ENCODE measurements around the gene BCL2L13.
A peak's percentile ranks its signal among the peaks of the same experiment; 100 is the strongest.

BCL2L13 gene

GRCh38 chr22:17767233-17768065 lies 128.9 kb downstream of the BCL2L13 start:
- DNase-seq, result peak in 1 of 2 experiments; percentile 46

DNA sequence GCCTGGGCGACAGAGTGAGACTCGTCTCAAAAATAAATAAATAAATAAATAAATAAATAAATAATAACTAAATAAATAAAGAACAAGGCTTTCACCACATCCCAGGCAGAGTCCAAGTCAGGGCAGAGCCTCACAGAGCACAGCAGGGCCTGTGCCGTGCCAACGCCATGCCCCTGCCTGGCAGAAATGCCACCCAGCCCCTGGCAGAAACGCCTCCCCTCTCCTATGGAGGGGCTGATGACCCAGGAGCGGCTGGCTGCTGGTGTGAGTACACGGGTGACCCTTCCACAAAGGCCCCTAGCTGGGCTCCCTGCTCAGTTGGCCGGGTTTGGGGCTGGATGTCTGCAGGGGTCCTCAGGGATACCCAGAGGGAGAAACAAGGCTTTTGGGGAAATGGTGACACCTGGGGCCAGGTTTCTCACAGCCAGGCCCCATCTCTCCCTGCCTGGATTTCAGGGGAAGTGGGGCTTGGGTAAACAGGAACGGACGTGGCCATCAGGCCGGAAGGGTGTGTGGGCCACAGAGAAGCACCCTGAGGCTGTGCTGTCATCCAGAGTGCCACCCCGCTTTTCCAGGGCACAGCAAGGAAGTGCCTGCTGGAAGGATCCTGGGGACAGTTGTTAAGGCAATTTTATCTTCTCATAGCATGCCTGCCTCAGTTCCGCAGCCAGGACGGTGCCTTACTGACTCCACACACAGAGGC lies 130.6 kb downstream of the BCL2L13 start:
- DNase-seq, result no peak

DNA sequence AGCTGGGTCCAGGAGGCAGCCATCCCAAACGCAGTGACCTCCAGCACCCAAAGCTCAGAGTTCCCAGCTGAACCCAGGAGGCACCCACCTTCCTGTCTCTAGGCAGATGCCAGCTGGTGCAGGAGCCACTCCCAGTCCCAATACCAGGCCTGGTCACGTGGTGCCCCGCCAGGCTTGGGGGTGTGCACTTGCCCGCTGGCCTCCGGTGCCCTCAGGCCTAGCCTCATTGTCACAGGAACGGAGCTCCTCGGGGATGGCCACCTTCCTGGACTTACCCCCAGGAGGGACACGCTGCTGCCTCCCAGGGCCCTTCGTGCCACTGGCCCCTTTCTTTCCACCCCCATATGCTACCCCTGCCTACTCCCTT lies 131.1 kb downstream of the BCL2L13 start:
- no peak for DNase-seq

DNA sequence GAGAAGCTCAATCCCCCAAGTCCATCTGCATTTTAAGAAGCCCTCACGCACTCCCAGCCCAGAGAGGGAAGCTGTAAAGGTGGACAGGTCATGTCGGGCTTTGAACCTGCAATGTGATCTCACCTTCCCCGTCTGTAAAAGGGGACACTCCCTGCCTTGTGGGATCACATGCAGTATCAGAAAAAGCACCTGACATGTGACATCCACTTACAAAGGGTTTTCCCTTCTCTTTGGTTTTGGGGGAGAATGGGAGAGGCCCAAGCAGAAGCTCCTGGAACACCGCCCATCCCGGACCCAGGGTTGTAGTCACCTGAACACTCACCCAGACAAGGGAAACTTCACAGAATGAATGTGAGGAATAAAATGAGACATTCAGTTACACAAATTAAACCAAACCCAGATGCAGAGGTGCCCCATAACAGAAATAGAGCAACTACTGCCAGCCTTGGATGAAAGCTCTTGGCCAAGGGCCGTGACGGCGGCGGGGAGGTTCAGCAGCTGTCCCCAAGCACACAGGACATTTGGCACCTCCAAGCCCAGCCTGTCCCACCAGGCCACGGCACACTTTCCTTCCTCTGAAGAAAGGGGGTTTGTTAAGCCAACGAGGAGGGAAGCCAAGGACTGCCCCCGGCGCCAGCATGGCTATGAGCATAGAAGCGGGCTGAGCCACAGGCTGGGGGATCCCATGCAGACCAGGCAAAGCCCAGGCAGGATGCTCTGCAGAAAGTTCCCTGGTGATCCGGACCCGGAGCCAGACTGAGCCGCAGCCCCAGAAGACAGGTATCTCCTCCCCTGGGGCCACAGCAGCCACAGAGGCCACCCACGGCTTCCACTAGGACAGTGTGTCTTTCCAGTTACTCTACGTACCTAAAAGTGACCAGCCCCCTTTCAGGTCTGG lies 131.9 kb downstream of the BCL2L13 start:
- DNase-seq, result no peak

GRCh38 chr22:17772249-17772957 lies 133.8 kb downstream of the BCL2L13 start:
- no peak for DNase-seq

DNA sequence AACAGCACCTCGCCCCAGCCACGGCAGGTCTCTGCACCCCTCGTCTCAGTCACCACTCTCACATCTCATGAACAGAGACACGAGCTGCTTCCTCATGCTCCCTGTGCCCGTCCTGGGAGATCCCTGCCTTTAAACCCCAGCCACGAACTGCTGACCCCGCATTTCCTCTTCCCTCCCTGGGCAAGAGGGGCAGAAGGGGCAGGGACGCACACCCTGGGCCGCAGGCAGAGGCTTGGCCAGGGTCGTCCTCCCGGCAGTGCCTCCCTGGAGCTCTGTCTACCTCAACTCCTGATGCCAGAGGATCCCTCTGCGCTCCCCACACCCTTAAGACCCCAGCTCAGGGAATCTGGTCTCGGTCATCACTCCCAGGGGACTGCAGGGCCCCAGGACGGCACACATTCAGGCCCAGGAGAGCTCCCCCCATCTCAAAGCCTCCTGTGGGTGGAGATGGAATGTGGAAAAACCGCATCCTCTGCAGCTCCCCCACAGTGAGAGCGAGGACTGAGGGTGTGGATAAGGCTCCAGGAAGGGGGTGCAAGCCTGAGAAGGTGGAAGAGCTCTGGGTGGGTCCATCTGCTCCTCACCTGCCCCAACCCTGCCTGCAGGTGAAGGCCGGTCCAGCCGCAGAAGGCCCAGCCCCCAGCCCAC lies 134.5 kb downstream of the BCL2L13 start:
- no peak for DNase-seq

GRCh38 chr22:17773606-17774205 lies 135.1 kb downstream of the BCL2L13 start:
- DNase-seq, result peak; percentile 53 to 66

DNA sequence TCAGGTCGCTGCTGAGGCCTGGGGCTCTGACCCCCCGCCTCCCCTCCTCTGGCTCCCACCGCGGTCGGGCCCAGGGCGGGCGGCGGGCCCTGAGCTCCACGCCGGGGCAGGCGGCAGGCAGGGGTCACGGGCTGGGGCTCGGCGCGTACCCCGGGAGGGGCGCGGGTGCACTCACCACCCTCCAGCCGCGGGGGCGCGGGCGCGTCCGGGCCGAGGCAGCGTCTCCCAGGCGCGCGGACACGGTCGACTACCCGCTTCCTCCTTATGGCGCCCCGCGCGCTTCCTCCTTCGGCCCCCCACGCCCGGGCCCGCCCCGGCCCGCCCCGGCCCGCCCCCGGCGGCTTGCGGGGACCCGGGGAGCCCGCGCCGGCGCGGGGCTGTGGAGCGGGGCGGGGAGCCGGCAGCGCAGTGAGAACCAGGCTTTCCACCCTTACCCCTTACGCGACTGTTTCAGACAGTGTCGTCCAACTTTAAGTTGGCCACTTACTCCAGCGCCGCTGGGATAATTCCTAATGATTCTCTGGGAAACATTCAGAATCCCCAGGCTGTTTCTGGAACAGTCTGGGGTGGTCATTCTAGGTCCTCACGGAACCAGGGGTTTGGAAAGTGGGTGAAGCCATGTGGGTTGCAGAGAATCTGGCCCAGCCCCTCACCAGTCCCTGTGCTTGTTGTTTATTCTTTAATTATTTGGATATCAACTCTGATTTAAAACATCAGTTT lies 135.8 kb downstream of the BCL2L13 start, which contains the start of gene BID:
Gene BID (minus strand): TSS at position 264 of the 720 bp plus-strand sequence. CDS start 24,353 bp downstream, outside the sequence.
- DNase-seq, result peak; percentile 35 to 43

DNA sequence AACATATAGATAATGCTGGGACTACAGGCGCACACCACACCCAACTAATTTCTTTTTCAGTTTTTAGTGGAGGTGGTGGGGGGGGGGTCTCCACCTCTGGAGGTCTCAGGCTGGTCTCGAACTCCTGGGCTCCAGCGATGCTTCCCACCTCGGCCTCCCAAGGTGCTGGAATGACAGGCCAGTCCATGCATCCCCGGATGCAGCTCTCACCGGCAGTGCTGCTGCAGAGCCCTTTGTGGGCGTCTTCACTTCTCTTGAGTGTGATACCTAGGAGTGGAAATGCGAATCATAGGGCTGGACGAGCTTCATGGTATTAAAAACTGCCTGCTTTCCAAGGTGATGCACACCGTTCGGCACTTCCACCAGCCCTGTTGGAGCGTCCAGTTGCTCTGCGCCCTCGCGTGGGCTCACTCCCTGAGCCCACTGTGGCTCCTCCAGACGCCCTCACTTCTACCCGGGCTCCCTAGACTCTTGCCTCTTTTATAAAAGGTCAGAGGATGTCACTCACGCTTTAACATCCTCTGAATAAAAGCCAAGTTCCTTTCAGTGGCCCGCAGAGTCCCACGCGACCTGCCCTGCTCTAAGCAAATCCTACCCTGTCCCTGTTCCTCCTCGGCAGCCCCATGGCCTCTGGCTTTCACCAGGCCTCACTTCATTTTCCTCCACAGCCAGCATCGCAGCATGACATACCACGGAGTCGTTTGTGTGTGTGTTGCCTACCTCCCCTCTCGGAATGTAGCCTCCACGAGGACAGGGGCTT lies 136.5 kb downstream of the BCL2L13 start:
- no peak for DNase-seq

DNA sequence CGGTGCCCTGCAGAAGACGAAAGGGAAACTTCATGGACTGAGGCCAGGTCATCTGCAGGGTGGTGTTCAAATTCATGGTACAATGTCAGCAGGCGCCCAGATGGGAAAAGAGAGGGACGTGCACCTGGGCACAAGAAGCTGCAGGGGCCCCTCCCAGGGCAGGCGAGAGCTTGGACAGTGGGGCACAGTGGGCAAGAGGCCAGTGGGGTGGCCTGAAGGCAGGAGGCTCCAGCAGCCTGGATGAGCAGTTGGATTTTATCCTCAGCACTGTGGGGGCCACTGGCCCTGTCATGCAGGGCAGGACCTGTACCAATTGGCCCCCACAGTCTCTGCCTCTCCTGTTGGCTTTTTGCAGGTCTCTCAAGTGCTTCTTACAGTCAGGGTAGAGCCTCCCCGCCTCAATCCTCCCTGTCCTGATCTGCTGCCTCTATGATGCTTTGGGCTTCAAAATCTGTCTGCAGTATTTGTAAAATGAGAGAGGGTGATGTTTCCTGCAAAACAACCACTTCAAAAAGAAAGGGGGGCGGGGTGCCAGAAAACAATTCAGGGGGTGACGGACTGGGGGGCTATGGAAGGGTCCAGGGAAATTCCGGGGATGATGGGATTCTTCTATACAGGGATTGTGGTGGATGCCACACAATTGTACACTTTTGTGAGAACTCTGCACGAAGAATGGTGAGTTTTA lies 137.4 kb downstream of the BCL2L13 start:
- DNase-seq, result no peak

DNA sequence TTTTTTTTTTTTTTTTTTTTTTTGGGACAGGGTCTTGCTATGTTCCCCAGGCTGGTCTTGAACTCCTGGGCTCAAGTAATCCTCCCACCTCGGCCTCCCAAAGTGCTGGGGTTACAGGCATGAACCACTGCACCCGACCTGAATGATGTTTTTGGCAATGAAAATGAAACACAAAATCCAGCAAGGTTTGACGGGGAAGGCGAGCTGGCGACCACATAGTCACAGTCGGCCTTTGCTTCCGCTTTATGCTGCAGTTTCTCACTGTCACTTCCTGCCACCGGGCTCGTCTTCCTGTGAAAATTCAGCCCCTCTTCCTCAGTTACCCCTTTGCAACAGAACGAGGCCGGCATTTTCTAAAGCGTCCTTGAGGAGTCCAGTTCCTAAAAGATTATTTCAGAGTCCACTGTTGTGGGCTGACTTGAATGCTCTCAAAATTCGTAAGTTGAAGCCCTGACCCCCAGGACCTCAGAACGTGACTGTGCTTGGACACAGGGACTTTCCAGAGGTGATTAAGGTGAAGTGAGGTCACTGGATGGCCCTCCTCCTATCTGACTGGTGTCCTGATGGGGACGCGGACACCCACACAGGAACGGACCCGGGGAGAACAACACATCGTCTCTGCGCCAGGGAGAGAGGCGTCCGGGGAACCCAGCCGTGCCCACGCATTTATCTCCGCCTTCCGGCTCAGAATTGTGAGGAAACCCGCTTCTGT lies 138.6 kb downstream of the BCL2L13 start:
- peak; percentile 47 to 62 for DNase-seq

GRCh38 chr22:17777717-17778044 lies 139.1 kb downstream of the BCL2L13 start:
- DNase-seq, result no peak

DNA sequence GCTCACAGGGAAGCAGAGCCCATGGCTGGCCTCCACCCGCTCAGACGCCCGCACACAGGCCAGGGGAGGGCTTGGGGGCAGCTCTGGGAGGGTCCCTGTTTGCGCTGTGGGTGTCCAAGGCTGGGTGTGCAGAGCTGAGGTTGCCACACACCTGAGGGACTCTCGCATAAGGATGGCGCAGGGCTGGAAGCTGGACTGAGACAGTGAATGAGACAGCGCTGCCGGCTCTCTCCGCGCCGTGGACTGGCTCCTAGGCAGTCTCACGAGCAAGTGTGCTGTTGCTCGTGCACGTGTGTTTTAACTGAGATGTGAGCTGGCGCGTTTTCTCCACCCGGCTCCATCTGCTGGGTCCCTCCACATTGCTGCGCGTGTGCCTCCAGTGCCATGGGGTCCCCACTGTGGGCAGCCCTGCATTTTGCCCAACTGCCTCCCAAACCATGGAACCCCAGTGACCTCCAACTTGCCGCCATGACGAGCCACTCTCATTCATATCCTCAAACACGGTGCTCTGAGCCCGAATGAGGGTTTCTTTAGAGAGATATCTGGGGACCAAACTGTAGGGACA lies 139.9 kb downstream of the BCL2L13 start:
- DNase-seq, result no peak

GRCh38 chr22:17779286-17780115 lies 140.9 kb downstream of the BCL2L13 start:
- no peak for DNase-seq

- no peak for DNase-seq
Observed at GRCh38 chr22:17780116-17780740, 141.7 kb downstream of the BCL2L13 start.
